ENCODE data around the gene CDH13.

DNA sequence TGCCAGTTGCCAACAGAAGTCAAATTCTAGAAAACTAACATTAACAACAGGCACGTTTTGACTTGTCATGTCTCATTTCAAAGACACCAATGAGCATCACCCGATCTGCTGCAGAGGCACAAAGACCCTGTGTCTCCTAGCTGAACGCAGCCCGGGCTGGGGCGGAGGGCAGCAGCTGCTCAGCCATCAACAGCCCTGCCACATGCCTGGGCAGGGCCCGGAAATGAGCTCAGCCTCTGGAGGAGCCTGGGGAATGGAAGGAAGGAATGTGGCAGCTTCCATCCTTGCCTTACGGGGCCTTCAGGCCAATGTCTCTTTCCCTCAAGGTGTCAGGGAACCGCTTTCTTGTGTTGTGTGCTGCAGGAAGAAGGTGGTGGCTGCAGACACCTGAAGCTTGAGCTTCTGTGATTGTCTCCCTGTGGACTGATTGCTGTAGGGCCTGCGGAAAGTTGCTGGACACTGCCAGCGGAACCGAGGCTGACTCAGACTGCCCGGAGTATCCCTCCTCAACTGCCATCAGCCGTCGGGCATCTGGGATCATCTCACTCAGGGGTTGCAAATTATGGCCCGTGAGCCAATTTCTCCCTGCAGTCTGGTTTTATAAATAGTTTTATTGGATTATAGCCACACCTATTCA lies 7.3 kb downstream of the CDH13 start:
- TF ChIP-seq, protein P1, sequence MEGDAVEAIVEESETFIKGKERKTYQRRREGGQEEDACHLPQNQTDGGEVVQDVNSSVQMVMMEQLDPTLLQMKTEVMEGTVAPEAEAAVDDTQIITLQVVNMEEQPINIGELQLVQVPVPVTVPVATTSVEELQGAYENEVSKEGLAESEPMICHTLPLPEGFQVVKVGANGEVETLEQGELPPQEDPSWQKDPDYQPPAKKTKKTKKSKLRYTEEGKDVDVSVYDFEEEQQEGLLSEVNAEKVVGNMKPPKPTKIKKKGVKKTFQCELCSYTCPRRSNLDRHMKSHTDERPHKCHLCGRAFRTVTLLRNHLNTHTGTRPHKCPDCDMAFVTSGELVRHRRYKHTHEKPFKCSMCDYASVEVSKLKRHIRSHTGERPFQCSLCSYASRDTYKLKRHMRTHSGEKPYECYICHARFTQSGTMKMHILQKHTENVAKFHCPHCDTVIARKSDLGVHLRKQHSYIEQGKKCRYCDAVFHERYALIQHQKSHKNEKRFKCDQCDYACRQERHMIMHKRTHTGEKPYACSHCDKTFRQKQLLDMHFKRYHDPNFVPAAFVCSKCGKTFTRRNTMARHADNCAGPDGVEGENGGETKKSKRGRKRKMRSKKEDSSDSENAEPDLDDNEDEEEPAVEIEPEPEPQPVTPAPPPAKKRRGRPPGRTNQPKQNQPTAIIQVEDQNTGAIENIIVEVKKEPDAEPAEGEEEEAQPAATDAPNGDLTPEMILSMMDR (IDR thresholded peaks at IDR 0.05), result no peak
- TF ChIP-seq POLR2A (IDR thresholded peaks at IDR 0.05), result no peak

Measured in Peyer's patch (tissue), 4 donors.